T1000 (cell line): ENCODE data around the gene SLC35A3.
"Not testable (repeated sequence)": the region's sequence is repeated elsewhere in the genome, so short reads cannot be mapped to it uniquely, and the experiment has no call there.

Experiments used
- DNase-seq: peaks from one replicate; lab custom pipeline; 2025; ENCODE audit warnings: mixed read lengths; lab: John Stamatoyannopoulos, UW

The SLC35A3 gene

DNA sequence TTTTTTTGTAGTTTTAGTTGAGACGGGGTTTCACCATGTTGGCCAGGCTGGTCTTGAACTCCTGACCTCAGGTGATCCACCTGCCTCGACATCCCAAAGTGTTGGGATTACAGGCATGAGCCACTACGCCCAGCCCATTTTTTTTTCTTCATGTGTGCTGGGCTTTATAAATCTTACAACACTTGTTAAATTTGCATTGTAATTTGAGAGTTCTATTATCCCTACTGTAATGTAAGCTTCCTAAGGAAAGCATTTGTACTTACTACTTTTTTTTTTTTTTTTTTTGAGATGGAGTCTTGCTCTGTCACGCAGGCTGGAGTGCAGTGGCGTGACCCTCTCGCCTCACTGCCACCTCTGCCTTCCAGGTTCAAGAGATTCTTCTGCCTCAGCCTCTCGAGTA is 2.3 kb downstream of the SLC35A3 start:
- not testable (repeated sequence) for DNase-seq

DNA sequence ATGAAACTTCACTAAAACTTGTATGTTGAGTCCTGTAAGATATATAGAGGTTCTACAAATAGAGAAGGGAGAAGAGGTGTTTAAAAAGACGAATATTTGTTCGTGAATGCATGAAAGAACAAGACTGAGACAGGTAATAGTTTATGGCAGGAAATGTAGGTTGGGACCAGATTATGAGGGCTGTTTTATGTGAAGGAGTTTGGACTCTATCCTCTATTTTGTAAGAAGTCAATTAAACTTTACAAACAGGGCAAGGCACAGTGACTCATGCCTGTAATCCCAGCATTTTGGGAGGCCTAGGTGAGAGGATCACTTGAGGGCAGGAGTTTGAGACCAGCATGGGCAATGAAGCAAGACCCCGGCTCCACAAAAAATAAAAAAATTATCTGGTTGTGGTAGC is 5.7 kb downstream of the SLC35A3 start:
- no peak for DNase-seq

DNA sequence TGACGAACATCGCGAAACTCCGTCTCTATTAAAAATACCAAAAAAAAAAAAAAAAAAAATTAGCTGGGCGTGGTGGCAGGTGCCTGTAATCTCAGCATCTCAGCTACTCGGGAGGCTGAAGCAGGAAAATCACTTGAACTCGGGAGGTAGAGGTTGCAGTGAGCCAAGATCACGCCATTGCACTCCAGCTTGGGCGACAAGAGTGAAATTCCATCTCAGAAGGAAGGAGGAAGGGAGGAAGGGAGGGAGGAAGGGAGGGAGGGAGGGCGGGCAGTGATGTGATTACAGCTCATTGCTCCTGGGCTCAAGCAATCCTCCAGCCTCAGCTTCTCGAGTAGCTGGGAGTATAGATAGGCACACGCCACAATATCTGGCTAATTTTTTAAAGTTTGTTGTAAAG is 7.5 kb downstream of the SLC35A3 start:
- not testable (repeated sequence) for DNase-seq

DNA sequence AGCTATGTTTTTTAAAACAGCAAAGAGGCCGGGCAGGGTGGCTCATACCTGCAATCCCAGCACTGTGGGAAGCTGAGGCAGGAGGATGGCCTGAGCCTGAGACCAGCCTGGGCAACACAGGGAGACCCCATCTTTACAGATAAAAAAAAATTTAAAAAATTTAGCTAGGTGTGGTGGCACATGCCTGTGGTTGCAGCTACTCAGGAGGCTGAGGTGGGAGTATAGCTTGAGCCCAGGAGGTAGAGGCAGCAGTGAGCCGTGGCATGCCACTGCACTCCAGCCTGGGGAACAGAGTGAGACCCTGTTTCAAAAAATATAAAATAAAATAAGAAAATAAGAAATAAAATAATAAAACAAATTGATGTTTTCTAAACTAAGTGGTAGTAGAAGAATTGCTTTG is 8.4 kb downstream of the SLC35A3 start:
- DNase-seq: no peak

DNA sequence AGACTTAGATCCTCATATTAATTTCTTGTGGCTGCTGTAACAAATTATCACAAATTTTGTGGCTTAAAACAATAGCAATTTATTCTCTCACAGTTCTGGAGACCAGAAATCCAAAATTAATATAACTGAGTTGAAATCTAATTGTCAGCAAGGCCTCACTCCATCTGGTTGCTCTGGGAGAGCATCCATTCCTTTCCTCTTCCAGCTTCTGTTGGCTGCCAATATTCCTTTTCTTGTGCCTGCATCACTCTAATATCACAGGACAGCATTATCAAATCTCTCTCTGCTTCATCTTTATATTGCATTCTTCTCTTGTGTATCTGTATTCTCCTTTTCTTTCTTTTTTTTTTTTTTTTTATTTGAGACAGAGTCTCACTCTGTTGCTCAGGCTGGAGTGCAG is 9.3 kb downstream of the SLC35A3 start:
- DNase-seq: no peak

DNA sequence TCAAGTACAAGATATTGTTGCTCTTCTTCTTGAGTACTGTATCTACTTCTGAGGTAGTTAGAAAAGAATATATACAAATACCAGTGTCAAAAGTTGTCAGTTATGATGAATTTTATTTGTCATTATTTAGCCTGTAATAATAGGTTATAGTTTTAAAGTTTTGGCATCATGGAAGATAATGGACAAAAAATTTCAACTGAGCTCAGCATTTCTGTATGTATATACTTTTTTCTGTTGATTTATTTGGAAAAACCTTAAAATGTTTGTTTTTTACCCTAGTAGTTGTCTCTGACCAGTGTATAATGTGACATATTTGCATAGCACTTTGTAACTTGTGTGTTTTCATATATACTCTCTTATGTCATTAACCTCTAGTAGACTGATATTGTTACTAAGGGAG is 11.1 kb downstream of the SLC35A3 start:
- DNase-seq: no peak

DNA sequence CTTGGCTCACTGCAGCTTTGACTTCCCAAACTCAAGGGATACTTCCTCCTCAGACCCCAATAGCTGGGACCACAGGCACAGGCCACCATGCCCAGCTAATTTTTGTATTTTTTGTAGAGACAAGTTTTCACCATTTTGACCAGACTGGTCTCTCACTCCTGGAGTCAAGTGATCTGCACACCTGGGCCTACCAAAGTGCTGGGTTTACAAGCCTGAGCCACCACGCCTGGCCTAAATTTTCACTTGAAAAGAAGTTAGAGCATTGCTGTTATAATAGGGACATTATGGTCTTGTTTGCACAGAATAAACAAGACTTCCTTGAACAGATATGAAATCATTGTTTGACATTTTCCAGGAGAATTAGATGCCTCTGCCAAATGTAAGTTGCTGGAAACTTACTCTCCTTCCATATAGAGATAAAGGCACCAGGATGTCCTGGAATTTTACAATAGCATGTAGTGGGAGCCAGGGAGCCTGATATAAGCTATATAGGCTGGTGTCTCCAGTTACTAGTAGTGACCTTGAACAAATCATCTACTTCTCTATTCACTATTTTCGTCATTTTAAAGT is 16.9 kb downstream of the SLC35A3 start:
- no peak for DNase-seq

DNA sequence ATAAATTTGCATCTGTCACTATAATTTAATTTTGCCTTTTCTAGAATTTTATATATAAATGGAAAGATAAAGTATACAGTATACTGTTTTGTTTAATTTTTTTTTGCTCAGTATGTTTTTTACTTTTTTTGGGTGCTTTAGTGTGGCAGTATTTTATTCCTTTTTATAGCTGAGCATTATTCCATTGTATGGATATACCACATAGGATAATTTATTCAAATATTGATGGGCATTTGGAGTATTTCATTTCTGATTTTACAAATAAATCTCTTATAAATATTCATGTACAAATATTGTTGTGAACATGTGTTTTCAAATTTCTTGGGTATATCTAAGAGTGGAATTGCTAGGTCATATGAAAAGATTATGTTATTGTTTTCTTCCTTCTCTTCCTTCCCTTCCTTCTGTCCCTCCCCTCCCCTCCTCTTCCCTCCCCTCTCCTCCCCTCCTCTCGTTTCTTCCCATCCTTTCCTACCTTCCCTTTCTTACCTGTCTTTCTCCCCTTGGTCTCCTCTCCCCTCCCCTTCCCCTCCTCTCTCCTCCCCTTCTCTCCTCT is 18.5 kb downstream of the SLC35A3 start:
- no peak for DNase-seq

DNA sequence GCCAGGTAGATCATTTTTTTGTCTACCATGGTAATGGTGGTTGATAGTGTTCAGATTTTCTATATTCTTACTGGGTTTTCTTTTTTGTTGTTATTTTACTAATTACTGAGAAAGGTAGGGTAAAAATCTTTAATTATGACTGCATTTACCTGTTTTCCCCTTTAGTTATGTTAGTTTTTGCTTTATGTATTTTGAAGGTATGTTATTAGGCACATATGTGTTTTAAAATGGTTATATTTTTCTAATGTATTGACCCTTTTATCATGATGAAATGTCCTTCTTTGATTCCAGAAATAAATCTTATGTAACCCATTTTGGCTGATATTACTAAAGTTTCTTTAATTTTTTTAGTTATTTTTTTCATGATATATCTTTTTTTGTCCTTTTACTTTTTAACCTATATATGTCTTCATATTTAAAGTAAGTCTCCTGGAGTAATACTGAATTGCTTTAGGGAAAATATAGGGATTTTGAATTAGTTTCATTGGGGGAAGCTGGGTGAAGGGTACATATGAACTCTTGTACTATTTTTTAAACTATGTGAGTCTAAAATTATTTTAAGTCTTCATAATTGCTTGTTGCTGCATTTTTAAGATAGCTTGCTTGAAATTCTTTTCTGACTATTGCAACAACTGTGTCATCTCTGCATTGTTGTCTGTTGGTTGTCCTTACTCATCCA is 22.4 kb downstream of the SLC35A3 start:
- DNase-seq: no peak

DNA sequence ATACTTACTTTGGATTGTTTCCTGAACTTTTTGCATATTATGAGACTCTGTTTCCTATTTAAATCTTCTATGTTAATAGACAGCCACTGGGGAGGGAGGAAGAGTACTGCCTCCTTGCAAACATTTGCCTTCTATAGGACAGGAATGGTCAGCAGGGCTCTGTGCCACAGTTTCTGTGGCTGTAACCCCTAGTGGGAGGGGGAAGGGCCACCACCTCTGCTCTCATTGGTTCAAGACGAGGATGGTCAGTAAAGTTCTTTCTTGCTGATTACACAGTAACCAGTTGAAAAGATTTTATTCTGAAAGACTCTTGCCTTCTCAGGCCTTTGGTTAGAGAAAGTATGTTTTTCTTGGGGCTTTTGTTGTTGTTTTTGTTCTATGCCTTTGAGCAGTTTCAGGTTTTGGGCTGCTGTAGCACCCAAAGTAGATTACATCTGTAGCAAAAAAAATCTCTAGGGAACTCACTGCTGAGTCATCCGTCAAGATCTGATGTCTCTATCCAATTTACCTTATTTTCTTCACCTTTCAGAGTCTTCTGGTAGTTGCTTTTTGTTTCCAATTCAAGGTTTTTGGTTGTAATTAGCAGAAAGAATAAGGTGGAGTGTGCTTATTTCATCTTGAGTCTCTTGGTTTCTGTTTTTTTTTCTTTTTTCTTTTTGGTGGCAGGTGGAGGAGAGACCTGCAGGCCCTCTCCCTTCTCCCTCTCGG is 23.1 kb downstream of the SLC35A3 start:
- DNase-seq: no peak

DNA sequence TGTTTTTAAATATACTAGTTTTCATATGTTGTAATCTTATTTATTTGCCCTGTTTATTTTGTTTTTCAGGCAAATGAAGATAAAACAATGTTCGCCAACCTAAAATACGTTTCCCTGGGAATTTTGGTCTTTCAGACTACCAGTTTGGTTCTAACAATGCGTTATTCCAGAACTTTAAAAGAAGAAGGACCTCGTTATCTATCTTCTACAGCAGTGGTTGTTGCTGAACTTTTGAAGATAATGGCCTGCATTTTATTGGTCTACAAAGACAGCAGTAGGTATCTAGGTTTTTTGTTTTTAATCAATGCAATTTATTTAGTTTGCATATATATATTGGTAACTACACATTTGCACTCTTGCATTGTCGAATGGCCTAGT is 23.7 kb downstream of the SLC35A3 start:
- DNase-seq: no peak

DNA sequence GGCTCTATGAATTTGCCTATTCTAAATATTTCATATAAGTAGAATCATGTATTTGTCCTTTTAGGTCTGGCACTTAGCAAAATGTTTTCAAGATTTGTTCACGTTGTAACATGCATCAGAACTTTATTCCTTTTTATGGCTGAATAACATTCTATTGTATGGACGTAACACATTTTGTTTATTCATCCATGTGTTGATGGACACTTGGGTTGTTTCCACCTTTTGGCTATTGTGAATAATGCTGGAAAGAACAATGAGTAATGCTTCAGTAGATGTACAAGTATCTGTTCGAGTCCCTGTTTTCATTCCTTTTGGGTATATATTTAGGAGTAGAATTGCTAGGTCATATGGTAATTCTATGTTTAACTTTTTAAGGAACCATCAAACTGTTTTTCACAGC is 24.7 kb downstream of the SLC35A3 start:
- no peak for DNase-seq

DNA sequence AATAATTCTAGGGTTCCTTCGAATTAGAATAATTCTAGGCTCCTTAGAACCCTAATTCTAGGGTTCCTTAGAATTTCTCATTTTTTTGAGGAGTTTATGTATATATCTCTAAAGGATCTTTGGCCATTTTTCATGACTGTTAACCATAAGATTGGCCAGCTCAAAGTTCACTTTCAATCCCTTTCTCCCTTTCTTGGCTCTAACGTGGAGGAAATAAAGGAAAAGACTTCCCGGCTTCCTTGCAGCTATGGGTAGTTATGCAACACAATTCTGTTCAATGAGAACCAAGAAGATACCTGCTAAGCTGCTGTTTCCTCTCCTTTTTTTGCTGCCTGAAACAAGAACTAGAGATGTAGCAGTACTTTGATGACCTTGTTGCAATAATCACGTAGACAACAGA is 27.2 kb downstream of the SLC35A3 start:
- no peak for DNase-seq

DNA sequence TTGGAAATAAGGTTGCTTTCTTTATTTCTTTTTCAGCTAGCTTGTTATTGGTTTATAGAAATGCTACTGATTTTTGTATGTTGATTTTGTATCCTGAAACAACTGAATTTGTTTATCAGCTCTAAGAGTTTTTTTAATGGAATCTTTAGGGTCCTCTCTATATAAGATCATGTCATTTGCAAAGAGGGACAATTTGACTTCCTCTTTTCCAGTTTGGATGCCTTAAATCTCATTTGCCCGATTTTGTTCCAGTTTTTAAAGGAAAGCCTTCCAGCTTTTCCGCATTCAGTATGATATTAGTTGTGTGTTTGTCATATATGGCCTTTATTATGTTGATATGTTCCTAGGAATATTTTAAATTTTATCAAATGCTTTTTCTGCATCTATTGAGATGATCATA is 31.7 kb downstream of the SLC35A3 start:
- no peak for DNase-seq

DNA sequence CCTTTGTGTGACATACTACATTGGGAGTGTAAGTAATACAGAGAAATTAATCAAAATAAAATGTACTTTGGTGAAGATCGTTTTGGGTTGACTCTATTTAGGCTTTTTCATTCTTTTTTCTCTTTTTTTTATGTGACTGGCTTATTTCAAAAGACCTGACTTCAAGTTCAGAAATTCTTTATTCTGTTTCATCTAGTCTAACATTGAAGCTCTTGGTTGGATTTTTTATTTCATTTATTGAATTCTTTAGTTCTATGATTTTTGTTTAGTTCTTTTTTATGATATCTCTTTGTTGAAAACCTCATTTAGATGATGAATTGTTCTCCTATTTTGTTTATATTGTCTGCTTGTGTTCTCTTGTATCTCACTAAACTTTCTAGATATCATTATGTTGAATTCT is 35.6 kb downstream of the SLC35A3 start:
- no peak for DNase-seq

DNA sequence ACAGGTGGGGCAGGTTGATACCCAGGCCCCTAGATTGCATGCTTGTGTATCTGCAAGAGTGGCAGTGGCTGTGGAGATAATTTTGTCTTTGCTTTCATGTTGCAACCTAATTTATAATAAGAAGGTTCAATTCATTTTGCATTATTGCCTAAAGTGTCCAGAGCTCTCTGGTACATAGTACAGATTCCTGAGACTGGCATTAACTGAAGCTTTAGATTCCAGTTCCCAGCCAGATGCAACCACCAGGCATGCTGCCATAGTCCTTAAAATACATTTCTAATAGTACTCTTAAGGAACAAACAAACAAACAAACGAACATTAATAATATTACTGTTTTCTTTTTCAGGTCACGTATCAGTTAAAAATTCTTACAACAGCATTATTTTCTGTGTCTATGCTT is 36.9 kb downstream of the SLC35A3 start:
- DNase-seq: no peak

DNA sequence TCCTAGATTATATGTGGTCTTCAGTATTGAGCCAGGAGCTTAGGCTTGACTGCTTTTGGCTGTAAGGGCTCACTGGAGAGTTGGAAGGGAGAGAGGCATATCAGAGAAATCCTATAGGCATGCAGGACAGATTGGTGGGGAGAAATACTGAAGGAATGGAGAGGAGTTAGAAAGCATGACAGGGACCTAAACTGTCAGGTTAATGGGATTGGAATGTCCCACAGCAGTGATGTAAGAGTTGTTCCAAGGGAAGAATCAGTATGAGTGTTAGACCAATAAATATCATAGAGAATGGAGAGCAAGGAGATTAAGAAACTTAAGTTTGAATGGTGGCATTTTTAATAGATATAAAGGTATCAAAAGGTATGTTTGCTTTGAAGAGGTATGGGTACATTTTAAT is 39.7 kb downstream of the SLC35A3 start:
- DNase-seq: no peak

DNA sequence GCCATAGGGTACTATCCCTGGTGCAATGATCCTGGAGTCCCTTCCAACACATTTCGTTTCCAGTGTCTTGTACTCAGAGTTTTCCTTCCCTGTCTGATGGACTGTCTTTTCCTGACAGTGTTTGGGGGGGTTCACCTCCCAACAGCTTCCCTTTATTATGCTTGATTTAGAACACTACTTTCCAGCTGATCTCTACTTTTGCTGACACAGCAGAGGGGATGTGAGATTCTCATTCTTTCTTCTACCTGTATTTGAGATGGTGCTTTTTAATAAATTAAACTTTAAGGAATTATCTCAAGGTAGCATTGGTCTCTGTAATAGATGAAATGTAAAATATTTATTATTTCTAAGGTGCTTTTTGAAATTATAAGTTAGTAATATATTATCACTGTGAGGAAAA is 41.0 kb downstream of the SLC35A3 start:
- DNase-seq: no peak

DNA sequence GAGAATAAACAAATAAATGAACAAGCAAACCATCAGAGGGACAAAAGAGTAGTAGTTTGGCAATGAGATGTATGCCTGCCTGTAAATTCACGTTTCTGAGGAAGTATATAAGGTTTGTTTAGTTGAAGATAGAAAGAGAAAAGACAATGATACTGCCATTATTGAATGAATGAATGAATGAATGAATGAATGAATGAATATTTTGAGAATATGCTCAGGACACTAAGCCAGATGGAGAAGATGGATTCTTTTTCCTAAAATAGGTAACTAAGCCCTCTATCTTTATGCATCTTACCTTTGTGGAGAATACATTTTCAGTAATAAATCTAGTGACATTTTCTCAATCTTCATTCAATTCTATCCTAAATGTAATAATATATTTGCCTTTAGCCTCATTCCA is 49.4 kb downstream of the SLC35A3 start:
- no peak for DNase-seq

DNA sequence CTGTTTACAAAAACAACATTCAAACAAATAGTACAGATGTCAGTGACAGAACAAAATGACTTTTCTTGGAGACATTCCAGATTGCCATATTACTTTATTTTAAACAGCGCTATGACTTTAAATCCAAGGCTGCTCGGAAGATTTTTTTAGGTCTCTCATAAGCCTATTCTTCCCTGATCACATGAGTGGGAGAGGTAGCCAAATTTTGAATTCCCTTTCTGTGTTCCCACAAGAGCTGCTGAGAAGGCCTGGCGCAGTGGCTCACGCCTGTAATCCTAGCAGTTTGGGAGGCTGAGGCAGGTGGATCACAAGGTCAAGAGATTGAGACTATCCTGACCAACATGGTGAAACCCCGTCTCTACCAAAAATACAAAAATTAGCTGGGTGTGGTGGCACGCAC is 53.7 kb downstream of the SLC35A3 start:
- no peak for DNase-seq

DNA sequence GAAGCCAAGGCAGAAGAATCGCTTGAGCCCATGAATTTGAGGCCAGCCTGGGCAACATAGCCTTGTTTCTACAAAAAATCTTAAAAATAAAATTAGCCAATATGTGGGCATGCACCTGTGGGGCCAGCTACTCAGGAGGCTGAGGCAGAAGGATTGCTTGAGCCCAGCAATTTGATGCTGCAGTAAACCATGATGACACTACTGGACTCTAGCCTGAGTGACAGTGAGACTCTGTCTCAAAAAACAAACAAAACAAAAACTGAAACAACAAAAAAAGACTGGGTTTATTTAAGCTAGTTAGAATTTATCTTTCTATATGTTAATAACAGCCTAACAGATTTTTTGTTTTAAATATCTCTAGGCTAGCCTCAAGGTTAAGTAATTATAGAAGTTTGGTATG is 57.4 kb downstream of the SLC35A3 start:
- no peak for DNase-seq

DNA sequence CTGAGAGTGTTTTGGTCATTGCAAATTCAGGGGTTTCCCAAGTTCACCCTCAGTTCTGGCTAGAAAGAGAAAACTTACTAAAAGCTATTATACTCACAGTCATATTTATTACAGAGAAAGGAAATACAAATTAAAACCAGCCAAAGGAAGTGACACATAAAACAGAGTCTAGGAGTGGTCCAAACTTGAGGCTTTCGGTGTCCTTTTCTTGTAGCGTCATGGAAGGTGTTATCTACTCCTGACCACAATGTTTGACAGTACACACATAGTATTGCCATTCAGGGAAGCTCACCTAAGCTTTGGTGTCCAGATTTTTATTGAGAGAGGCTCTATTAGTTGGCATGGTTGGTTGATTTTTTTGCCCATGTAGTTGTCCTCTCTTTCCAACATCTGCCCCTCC is 59.0 kb downstream of the SLC35A3 start:
- no peak for DNase-seq

DNA sequence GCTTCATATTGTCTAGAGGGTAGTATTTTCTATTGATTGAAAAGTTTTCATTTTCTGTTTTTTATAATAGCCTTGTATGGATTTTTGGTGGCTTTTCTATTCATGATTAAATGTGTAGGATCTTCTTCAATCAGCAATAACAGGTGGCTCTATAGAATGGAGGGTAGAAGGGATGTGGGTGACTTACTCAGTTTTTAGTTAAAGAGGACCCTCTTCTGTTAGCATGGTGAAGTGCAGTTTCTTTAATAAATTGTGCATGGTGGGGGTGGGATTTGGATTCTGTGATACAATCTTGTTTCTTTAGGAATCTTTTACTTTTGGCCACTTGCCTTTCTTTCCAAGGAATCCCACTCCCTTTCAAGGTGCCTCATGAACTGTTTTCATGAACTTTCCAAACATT is 64.7 kb downstream of the SLC35A3 start:
- DNase-seq: no peak
